Caco-2 (cell line): ENCODE data around the gene DIO3. TPM values are rescaled to one million over a fixed set of nuclear protein-coding genes. Genes with fewer than 3 reads are reported as not detected.
"Not testable (repeated sequence)": the region's sequence is repeated elsewhere in the genome, so short reads cannot be mapped to it uniquely, and the experiment has no call there.

Experiments used
- BruUV-seq: library from RNA; stranded (reverse); fragments of 400-500 nt; replicated peaks from 2 replicates; lab custom pipeline; 2021; lab: Mats Ljungman, UMichigan
- CTCF ChIA-PET: fragments of 300-600 bp; sonication (Branson Sonifier 250); formaldehyde crosslinking; loops from one replicate; lab custom pipeline; 2022; ENCODE audit warnings: antibody characterized with exemption; lab: Charles Lee
- POLR2A ChIA-PET: fragments of 300-600 bp; sonication (Branson Sonifier 250); formaldehyde crosslinking; loops from one replicate; lab custom pipeline; 2022; ENCODE audit warnings: antibody characterized with exemption; lab: Charles Lee
- DNase-seq, 2 experiments: peaks; one replicate each; pipeline versions ENCODE4 v3.0.0 to v3.0.0-alpha.2; 2020 to 2022
- H3K27me3 ChIP-seq: replicated peaks from 2 replicates; pipeline ENCODE4 v1.6.0; 2011; ENCODE audit warnings: low read length; ENCODE audit not compliant: control insufficient read depth, insufficient read depth
- H3K36me3 ChIP-seq: 2 replicates; pipeline ENCODE4 v1.5.1; 2011; ENCODE audit warnings: low read length; ENCODE audit not compliant: control insufficient read depth, insufficient read depth
- H3K4me1 ChIP-seq: fragments of 250-450 bp; sonication (Bioruptor Pico); 2 replicates; pipeline ENCODE4 v1.5.1; 2020; ENCODE audit warnings: mild to moderate bottlenecking
- H3K4me3 ChIP-seq: 2 replicates; pipeline ENCODE4 v1.5.1; 2011; ENCODE audit warnings: low read depth, mild to moderate bottlenecking, control low read depth, low read length
- H3K9me3 ChIP-seq: fragments of 250-450 bp; sonication (Bioruptor Pico); 2 replicates; pipeline ENCODE4 v1.5.1; 2020; ENCODE audit warnings: mild to moderate bottlenecking, moderate library complexity
- H3K27ac Mint-ChIP-seq: one replicate; pipeline ENCODE4 v1.8.0; 2022; ENCODE audit warnings: mixed read lengths; ENCODE audit not compliant: unreplicated experiment
- H3K27me3 Mint-ChIP-seq: one replicate; pipeline ENCODE4 v1.8.0; 2022; ENCODE audit warnings: mixed read lengths; ENCODE audit not compliant: insufficient read depth, unreplicated experiment
- H3K36me3 Mint-ChIP-seq: one replicate; pipeline ENCODE4 v1.8.0; 2022; ENCODE audit warnings: mild to moderate bottlenecking, mixed read lengths; ENCODE audit not compliant: insufficient read depth, unreplicated experiment
- H3K4me1 Mint-ChIP-seq: one replicate; pipeline ENCODE4 v1.8.0; 2022; ENCODE audit warnings: low read depth, mixed read lengths; ENCODE audit not compliant: unreplicated experiment
- H3K4me3 Mint-ChIP-seq: one replicate; pipeline ENCODE4 v1.8.0; 2022; ENCODE audit warnings: mild to moderate bottlenecking, moderate library complexity, mixed read lengths; ENCODE audit not compliant: unreplicated experiment
- H3K9me3 Mint-ChIP-seq: one replicate; pipeline ENCODE4 v1.8.0; 2022; ENCODE audit warnings: mixed read lengths; ENCODE audit not compliant: unreplicated experiment
- CTCF ChIP-seq, 2 experiments: fragments of 200-600 bp in 1 of 2; IDR thresholded peaks; 1 replicate in 1 of 2; 2 replicates in 1 of 2; pipeline versions ENCODE4 v1.5.1 to v1.8.0; 2011 to 2022; ENCODE audit warnings: antibody characterized with exemption in 1 of 2, control low read depth in 1 of 2, inconsistent platforms in 1 of 2, low read depth in 1 of 2, low read length in 1 of 2, mild to moderate bottlenecking in 1 of 2, moderate library complexity in 1 of 2; ENCODE audit not compliant: insufficient read depth in 1 of 2, severe bottlenecking in 1 of 2, unreplicated experiment in 1 of 2
- intact Hi-C: fragments of 100-400 bp; cut with micrococcal nuclease; formaldehyde crosslinking; loops from one replicate; pipeline ENCODE4 v1.10.0; 2022; ENCODE audit not compliant: unreplicated experiment
- total RNA-seq: library from RNA; stranded (reverse); gene quantifications from 2 replicates; pipeline ENCODE4 v1.2.3, GENCODE V29; 2022

DIO3 gene
- total RNA-seq, 1 experiment from 2014 or later = 0.41 TPM

DNA sequence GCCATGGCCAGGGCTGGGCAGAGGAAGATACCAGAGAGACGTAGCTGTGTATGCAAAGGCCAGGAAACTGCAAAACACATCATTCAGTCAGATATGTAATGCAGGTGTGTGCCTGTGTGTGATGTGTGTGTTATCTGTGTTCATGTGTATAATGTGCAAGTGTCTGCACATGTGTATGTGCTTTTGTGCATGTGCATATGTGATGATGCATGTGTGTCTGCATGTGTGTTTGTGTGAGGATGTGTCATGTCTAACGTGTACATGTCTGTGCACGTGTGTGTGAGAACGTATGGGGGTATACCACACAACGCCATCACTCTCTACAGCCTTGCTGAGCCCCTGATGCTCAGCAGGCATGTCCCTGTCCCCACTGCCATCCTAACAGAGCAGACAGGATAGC is 9.7 kb downstream of the DIO3 start:
- intact Hi-C loops = no loop called here
- Histone ChIP-seq H3K27me3 (0 out of 2 replicates have a peak, but pooled peaks cover 1% of the 10 kb centered on the region), H3K36me3 (no peaks in the 10 kb centered on the region), H3K4me1 (no peaks in the 10 kb centered on the region), H3K9me3 (no peaks in the 10 kb centered on the region), H3K4me3 (no peak overlapping the region)
- H3K27me3 Mint-ChIP-seq = peaks cover 9% of the 10 kb centered on the region
- no peaks in the 10 kb centered on the region for H3K4me1 Mint-ChIP-seq
- ChIA-PET POLR2A (no interaction called here), CTCF (no interaction called here)
- BruUV-seq = no TSS peak
- DNase-seq = no peak
- no peak overlapping the region for H3K27ac Mint-ChIP-seq
- H3K9me3 Mint-ChIP-seq = no peaks in the 10 kb centered on the region
- TF ChIP-seq CTCF (IDR thresholded peaks at IDR 0.05; ENCODE audit: insufficient read depth in 1 of 2, low read depth in 1 of 2, low read length in 1 of 2, severe bottlenecking in 1 of 2, unreplicated experiment in 1 of 2) = no peak
- no peak overlapping the region for H3K4me3 Mint-ChIP-seq
- H3K36me3 Mint-ChIP-seq = no peaks in the 10 kb centered on the region

GRCh38 chr14:101572526-101572925 is 11.2 kb downstream of the DIO3 start:
- BruUV-seq, H3K4me3 Mint-ChIP-seq, H3K4me3 ChIP-seq, H3K27me3 Mint-ChIP-seq, DNase-seq, H3K4me1 Mint-ChIP-seq, H3K4me1 ChIP-seq, H3K36me3 Mint-ChIP-seq, H3K36me3 ChIP-seq, H3K27me3 ChIP-seq, H3K27ac Mint-ChIP-seq, H3K9me3 Mint-ChIP-seq, POLR2A ChIA-PET, H3K9me3 ChIP-seq, intact Hi-C loops: not testable (repeated sequence)
- CTCF ChIA-PET = interaction anchor here (0.7 kb wide), 1 partner anchor 55 kb away, joined by 4 read pairs; no protein-coding TSS in a partner anchor

GRCh38 chr14:101573289-101573688 is 12.0 kb downstream of the DIO3 start:
- no peak overlapping the region for H3K4me3 ChIP-seq
- Mint-ChIP-seq H3K9me3 (no peaks in the 10 kb centered on the region), H3K4me1 (no peaks in the 10 kb centered on the region), H3K36me3 (no peaks in the 10 kb centered on the region), H3K4me3 (no peak overlapping the region), H3K27me3 (peaks cover 9% of the 10 kb centered on the region), H3K27ac (no peak overlapping the region)
- DNase-seq = no peak
- ChIA-PET POLR2A (no interaction called here), CTCF (no interaction called here)
- H3K9me3 ChIP-seq = no peaks in the 10 kb centered on the region
- H3K27me3 ChIP-seq = 0 out of 2 replicates have a peak, but pooled peaks cover 1% of the 10 kb centered on the region
- no peak for TF ChIP-seq CTCF (IDR thresholded peaks at IDR 0.05; ENCODE audit: insufficient read depth in 1 of 2, low read depth in 1 of 2, low read length in 1 of 2, severe bottlenecking in 1 of 2, unreplicated experiment in 1 of 2)
- BruUV-seq = no TSS peak
- no peaks in the 10 kb centered on the region for H3K36me3 ChIP-seq
- no peaks in the 10 kb centered on the region for H3K4me1 ChIP-seq
- intact Hi-C loops = no loop called here

GRCh38 chr14:101575581-101575980 is 14.3 kb downstream of the DIO3 start:
- no peaks in the 10 kb centered on the region for H3K4me1 Mint-ChIP-seq
- POLR2A ChIA-PET = no interaction called here
- DNase-seq = no peak
- H3K9me3 ChIP-seq = no peaks in the 10 kb centered on the region
- no peaks in the 10 kb centered on the region for H3K36me3 ChIP-seq
- intact Hi-C loops = no loop called here
- TF ChIP-seq CTCF (IDR thresholded peaks at IDR 0.05; ENCODE audit: insufficient read depth in 1 of 2, low read depth in 1 of 2, low read length in 1 of 2, severe bottlenecking in 1 of 2, unreplicated experiment in 1 of 2) = no peak
- CTCF ChIA-PET = interaction anchor here (0.5 kb wide), 1 partner anchor 29 kb away, joined by 6 read pairs; no protein-coding TSS in a partner anchor
- no peaks in the 10 kb centered on the region for H3K36me3 Mint-ChIP-seq
- H3K4me3 ChIP-seq = no peak overlapping the region
- no peaks in the 10 kb centered on the region for H3K9me3 Mint-ChIP-seq
- H3K27me3 ChIP-seq = 0 out of 2 replicates have a peak, but pooled peaks cover 1% of the 10 kb centered on the region
- no peak overlapping the region for H3K4me3 Mint-ChIP-seq
- BruUV-seq = no TSS peak
- no peaks in the 10 kb centered on the region for H3K4me1 ChIP-seq
- H3K27ac Mint-ChIP-seq = no peak overlapping the region
- H3K27me3 Mint-ChIP-seq = peaks cover 7% of the 10 kb centered on the region
